PC-3 (cell line): Measurements from ENCODE around the gene MAML2. TPM values are rescaled to one million over a fixed set of nuclear protein-coding genes. Genes with fewer than 3 reads are reported as not detected.

Experiments
- ATAC-seq: fragments of 200-7000 bp; cut with Tn5 transposase; 2 replicates; pipeline ENCODE4 v1.9.1; 2020; ENCODE audit warnings: mild to moderate bottlenecking, moderate library complexity
- BruUV-seq: library from RNA; stranded (reverse); fragments of 400-500 nt; replicated peaks from 2 replicates; lab custom pipeline; 2021; lab: Mats Ljungman, UMichigan
- CTCF ChIA-PET: fragments of 300-600 bp; sonication (Branson Sonifier 250); formaldehyde crosslinking; loops from one replicate; lab custom pipeline; 2022; ENCODE audit warnings: antibody characterized with exemption; lab: Charles Lee
- POLR2A ChIA-PET: fragments of 300-600 bp; sonication (Branson Sonifier 250); formaldehyde crosslinking; loops from one replicate; lab custom pipeline; 2022; ENCODE audit warnings: antibody characterized with exemption; ENCODE audit not compliant: unreplicated experiment; lab: Charles Lee
- DNase-seq: peaks from one replicate; pipeline ENCODE4 v3.0.0-alpha.2; 2015
- H2AFZ ChIP-seq: fragments of 300-600 bp; sonication (generic); 2 replicates; pipeline ENCODE4 v1.6.0; 2016; ENCODE audit warnings: antibody characterized with exemption, low read length
- H3F3A ChIP-seq: fragments of 300-600 bp; sonication (generic); one replicate; pipeline ENCODE4 v1.6.0; 2017; ENCODE audit warnings: antibody characterized with exemption, low read length, control low read depth, mild to moderate bottlenecking; ENCODE audit not compliant: unreplicated experiment
- H3K27ac ChIP-seq: fragments of 300-600 bp; sonication (generic); 2 replicates; pipeline ENCODE4 v1.5.1; 2016; ENCODE audit warnings: mild to moderate bottlenecking, low read length
- H3K27me3 ChIP-seq: fragments of 300-600 bp; sonication (generic); 2 replicates; pipeline ENCODE4 v1.6.1; 2016; ENCODE audit warnings: low read length, mixed read lengths
- H3K36me3 ChIP-seq: fragments of 300-600 bp; sonication (generic); 2 replicates; pipeline ENCODE4 v1.6.1; 2016; ENCODE audit warnings: low read depth, mixed run types, low read length, mixed read lengths
- H3K4me1 ChIP-seq: fragments of 300-600 bp; sonication (generic); 2 replicates; pipeline ENCODE4 v1.5.1; 2016; ENCODE audit warnings: low read length; ENCODE audit not compliant: insufficient read depth
- H3K4me2 ChIP-seq: fragments of 300-600 bp; sonication (generic); 2 replicates; pipeline ENCODE4 v1.6.0; 2016; ENCODE audit warnings: low read length
- H3K4me3 ChIP-seq: fragments of 300-600 bp; sonication (generic); 2 replicates; pipeline ENCODE4 v1.5.1; 2016; ENCODE audit warnings: mild to moderate bottlenecking, low read length, mixed read lengths
- H3K79me2 ChIP-seq: fragments of 300-600 bp; sonication (generic); 2 replicates; pipeline ENCODE4 v1.6.1; 2017; ENCODE audit warnings: low read length, mixed read lengths
- H3K9ac ChIP-seq: fragments of 300-600 bp; sonication (generic); 2 replicates; pipeline ENCODE4 v1.6.0; 2016; ENCODE audit warnings: mild to moderate bottlenecking, low read length
- H3K9me2 ChIP-seq: fragments of 300-600 bp; sonication (generic); replicated peaks from 2 replicates; pipeline ENCODE4 v1.6.1; 2016; ENCODE audit warnings: mixed run types, low read length, mixed read lengths
- H3K9me3 ChIP-seq: fragments of 300-600 bp; sonication (generic); 2 replicates; pipeline ENCODE4 v1.6.1; 2016; ENCODE audit warnings: low read length, mixed read lengths
- H4K20me1 ChIP-seq: fragments of 300-600 bp; sonication (generic); 2 replicates; pipeline ENCODE4 v1.6.1; 2016; ENCODE audit warnings: low read length, mixed read lengths
- EZH2 ChIP-seq: fragments of 300-600 bp; sonication (generic); IDR thresholded peaks from one replicate; pipeline ENCODE4 v1.6.1; 2017; ENCODE audit warnings: antibody characterized with exemption, mild to moderate bottlenecking, low read length; ENCODE audit not compliant: unreplicated experiment
- EZH2phosphoT487 ChIP-seq: fragments of 300-600 bp; sonication (generic); IDR thresholded peaks from 2 replicates; pipeline ENCODE4 v1.6.1; 2018; ENCODE audit warnings: mild to moderate bottlenecking, antibody characterized with exemption, low read length, borderline replicate concordance
- intact Hi-C: fragments of 100-400 bp; cut with micrococcal nuclease; formaldehyde crosslinking; loops from 2 replicates; pipeline ENCODE4 v1.9.0; 2023
- total RNA-seq: library from RNA; depleted of rRNA; stranded (reverse); fragments of >200 nt; gene quantifications from 2 replicates; pipeline ENCODE4 v1.2.3, GENCODE V29; 2014
- TF ChIP-seq, protein P1 (sequence below): fragments of 300-600 bp; sonication (generic); conservative IDR thresholded peaks from 2 replicates; pipeline ENCODE4 v1.5.1; 2017; ENCODE audit warnings: antibody characterized with exemption, low read depth, mild to moderate bottlenecking, low read length

The MAML2 gene
- total RNA-seq, 1 experiment from 2014 or later: 10.9 TPM

DNA sequence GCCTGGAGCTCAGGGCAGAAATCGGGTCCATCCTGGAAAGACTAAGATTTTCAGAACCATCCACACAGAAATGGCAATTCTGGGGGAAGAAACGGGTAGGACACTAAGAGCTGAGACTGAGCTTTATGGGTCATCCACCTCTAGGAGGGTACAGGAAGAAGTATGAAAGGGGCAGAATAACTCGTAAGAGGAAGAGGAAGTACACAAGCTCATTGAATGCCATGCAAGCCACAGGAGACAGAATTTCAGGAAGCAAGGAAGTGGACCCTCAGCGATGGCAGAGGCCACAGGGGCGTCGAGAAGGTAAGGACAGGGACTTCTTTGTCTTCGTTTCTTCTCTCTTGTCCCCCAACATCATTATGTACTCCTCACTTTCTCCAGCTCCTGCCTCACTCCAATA is 169.6 kb downstream of the MAML2 start:
- no peak for DNase-seq
- H3K4me2 ChIP-seq: no peak overlapping the region
- BruUV-seq: no TSS peak
- H3K79me2 ChIP-seq: no peaks in the 10 kb centered on the region
- no peaks in the 10 kb centered on the region for H3K27me3 ChIP-seq
- TF ChIP-seq, protein P1, sequence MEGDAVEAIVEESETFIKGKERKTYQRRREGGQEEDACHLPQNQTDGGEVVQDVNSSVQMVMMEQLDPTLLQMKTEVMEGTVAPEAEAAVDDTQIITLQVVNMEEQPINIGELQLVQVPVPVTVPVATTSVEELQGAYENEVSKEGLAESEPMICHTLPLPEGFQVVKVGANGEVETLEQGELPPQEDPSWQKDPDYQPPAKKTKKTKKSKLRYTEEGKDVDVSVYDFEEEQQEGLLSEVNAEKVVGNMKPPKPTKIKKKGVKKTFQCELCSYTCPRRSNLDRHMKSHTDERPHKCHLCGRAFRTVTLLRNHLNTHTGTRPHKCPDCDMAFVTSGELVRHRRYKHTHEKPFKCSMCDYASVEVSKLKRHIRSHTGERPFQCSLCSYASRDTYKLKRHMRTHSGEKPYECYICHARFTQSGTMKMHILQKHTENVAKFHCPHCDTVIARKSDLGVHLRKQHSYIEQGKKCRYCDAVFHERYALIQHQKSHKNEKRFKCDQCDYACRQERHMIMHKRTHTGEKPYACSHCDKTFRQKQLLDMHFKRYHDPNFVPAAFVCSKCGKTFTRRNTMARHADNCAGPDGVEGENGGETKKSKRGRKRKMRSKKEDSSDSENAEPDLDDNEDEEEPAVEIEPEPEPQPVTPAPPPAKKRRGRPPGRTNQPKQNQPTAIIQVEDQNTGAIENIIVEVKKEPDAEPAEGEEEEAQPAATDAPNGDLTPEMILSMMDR: no peak
- TF ChIP-seq EZH2phosphoT487 (no peak), EZH2 (no peak)
- H3K36me3 ChIP-seq: no peaks in the 10 kb centered on the region
- CTCF ChIA-PET: no interaction called here
- no peaks in the 10 kb centered on the region for H3K9me3 ChIP-seq
- H3K4me1 ChIP-seq: peaks cover 10% of the 10 kb centered on the region
- POLR2A ChIA-PET: interaction anchor here (0.7 kb wide), 1 partner anchor 10 kb away, joined by 3 read pairs; no protein-coding TSS in a partner anchor
- no peak for ATAC-seq
- H4K20me1 ChIP-seq: no peaks in the 10 kb centered on the region
- H3K9me2 ChIP-seq: no peaks in the 10 kb centered on the region
- no peak overlapping the region for H3K4me3 ChIP-seq
- H2AFZ ChIP-seq: no peak overlapping the region
- intact Hi-C loops: no loop called here
- no peaks in the 10 kb centered on the region for H3F3A ChIP-seq
- no peak overlapping the region for H3K9ac ChIP-seq
- H3K27ac ChIP-seq: no peak overlapping the region

DNA sequence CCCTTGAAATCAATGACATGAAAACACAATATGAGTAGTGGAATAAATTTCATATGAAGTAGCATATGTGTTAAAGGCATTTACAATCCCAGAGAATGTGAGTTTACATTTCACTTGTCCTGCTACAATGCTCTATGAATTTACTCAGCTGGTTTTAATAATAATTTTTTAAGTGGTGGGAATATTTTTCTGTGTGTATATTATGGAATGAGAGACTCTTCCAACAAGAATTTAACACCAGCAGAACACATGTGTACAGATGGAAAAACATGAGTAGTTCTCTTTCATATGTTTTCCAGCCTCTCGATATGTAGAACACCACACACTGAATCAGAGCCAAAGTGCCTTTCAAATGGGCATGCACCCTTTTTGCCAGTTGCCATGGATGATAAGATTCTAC is 170.4 kb downstream of the MAML2 start:
- H3K9ac ChIP-seq: no peak overlapping the region
- H2AFZ ChIP-seq: no peak overlapping the region
- no peak overlapping the region for H3K4me3 ChIP-seq
- no peak for TF ChIP-seq EZH2
- TF ChIP-seq EZH2phosphoT487: no peak
- TF ChIP-seq, protein P1: no peak
- no peaks in the 10 kb centered on the region for H3K9me2 ChIP-seq
- no peaks in the 10 kb centered on the region for H4K20me1 ChIP-seq
- H3K9me3 ChIP-seq: no peaks in the 10 kb centered on the region
- no TSS peak for BruUV-seq
- no peak for DNase-seq
- no peaks in the 10 kb centered on the region for H3K27me3 ChIP-seq
- POLR2A ChIA-PET: no interaction called here
- CTCF ChIA-PET: no interaction called here
- intact Hi-C loops: no loop called here
- no peaks in the 10 kb centered on the region for H3K36me3 ChIP-seq
- H3K79me2 ChIP-seq: no peaks in the 10 kb centered on the region
- H3K4me2 ChIP-seq: no peak overlapping the region
- H3K27ac ChIP-seq: no peak overlapping the region
- peaks cover 15% of the 10 kb centered on the region for H3K4me1 ChIP-seq
- H3F3A ChIP-seq: no peaks in the 10 kb centered on the region
- no peak for ATAC-seq

DNA sequence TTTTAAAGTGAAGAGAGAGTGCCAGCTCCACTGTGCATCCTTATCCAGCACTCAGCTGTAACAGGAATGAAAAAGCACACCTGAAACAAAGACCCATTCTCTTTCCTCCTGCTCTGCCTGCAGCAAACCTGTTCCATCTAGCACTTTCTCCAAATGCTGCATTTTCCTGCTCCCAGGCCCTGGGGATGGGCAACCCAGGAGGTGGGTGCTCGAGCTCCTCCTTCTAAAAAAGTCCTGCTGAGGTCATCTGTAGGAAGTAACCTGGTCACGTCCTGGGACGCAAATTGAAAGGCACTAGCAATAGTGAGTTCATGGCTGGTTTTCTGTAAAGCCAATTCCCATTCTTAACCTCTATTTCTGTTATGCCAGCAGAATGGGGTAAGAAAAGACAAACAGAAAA is 173.7 kb downstream of the MAML2 start:
- no peak overlapping the region for H3K27ac ChIP-seq
- DNase-seq: no peak

More for the DNA sequence above, 173.7 kb downstream of the MAML2 start:
- H3K4me1 ChIP-seq: peaks cover 15% of the 10 kb centered on the region
- ChIA-PET POLR2A (interaction anchor here (0.5 kb wide), 1 partner anchor 45 kb away, joined by 3 read pairs; no protein-coding TSS in a partner anchor), CTCF (interaction anchor here (0.6 kb wide), 1 partner anchor 108 kb away, joined by 4 read pairs; no protein-coding TSS in a partner anchor)
- no TSS peak for BruUV-seq
- no peaks in the 10 kb centered on the region for H3K79me2 ChIP-seq
- no peak overlapping the region for H3K4me3 ChIP-seq
- ATAC-seq: peak; percentile 17
- no peak overlapping the region for H2AFZ ChIP-seq
- TF ChIP-seq, protein P1: no peak
- no peak for TF ChIP-seq EZH2
- TF ChIP-seq EZH2phosphoT487: no peak
- H3K36me3 ChIP-seq: no peaks in the 10 kb centered on the region
- H3K9me2 ChIP-seq: no peaks in the 10 kb centered on the region
- no peak overlapping the region for H3K9ac ChIP-seq
- no peak overlapping the region for H3K4me2 ChIP-seq
- no peaks in the 10 kb centered on the region for H3K27me3 ChIP-seq
- no peaks in the 10 kb centered on the region for H3K9me3 ChIP-seq
- no peaks in the 10 kb centered on the region for H4K20me1 ChIP-seq
- H3F3A ChIP-seq: no peaks in the 10 kb centered on the region
- intact Hi-C loops: loop anchor here (5.0 kb wide), 1 partner anchor 173 kb away; the partner anchor contains the start of gene MAML2
